ENCODE results near the gene NOXRED1. TPM values are rescaled to one million over a fixed set of nuclear protein-coding genes. Genes with fewer than 3 reads are reported as not detected.
"Not testable (repeated sequence)": the region's sequence is repeated elsewhere in the genome, so short reads cannot be mapped to it uniquely, and the experiment has no call there.

Gene NOXRED1
- total RNA-seq, 2 experiments from 2014 or later: 0.27 to 0.41 TPM

DNA sequence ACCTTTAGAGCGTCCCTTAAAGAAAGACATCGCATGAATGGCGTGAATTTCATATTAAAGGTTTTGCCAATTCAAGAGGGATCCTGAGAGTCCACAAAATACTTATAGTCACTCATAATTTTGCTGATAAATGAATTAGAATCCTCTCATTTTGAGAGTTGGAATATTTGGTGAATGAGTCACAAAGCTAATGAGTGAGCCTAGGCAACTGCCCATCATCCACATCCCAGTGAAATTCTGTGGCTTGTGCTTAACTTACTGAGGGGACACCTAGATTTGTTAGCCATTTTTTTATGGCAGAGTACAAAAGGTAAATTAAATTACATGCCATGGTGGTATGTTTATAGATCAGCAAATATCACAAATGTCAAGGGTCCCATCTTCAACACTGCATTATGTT is 12.7 kb upstream of the NOXRED1 start:
- DNase-seq: no peak
- Mint-ChIP-seq H3K4me3 (no peak overlapping the region), H3K27me3 (no peaks in the 10 kb centered on the region), H3K36me3 (ENCODE audit: low read depth) (peaks cover 19% of the 10 kb centered on the region), H3K4me1 (ENCODE audit: low read depth) (no peaks in the 10 kb centered on the region), H3K27ac (no peak overlapping the region), H3K9me3 (no peaks in the 10 kb centered on the region)
- CTCF ChIA-PET: no interaction called here
- no peak for ATAC-seq
- POLR2A ChIA-PET: no interaction called here
- intact Hi-C loops (cut with micrococcal nuclease): no loop called here
- TF ChIP-seq, protein P1, sequence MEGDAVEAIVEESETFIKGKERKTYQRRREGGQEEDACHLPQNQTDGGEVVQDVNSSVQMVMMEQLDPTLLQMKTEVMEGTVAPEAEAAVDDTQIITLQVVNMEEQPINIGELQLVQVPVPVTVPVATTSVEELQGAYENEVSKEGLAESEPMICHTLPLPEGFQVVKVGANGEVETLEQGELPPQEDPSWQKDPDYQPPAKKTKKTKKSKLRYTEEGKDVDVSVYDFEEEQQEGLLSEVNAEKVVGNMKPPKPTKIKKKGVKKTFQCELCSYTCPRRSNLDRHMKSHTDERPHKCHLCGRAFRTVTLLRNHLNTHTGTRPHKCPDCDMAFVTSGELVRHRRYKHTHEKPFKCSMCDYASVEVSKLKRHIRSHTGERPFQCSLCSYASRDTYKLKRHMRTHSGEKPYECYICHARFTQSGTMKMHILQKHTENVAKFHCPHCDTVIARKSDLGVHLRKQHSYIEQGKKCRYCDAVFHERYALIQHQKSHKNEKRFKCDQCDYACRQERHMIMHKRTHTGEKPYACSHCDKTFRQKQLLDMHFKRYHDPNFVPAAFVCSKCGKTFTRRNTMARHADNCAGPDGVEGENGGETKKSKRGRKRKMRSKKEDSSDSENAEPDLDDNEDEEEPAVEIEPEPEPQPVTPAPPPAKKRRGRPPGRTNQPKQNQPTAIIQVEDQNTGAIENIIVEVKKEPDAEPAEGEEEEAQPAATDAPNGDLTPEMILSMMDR (IDR thresholded peaks at IDR 0.05): no peak

GRCh38 chr14:77426396-77426795 is 3.1 kb upstream of the NOXRED1 start:
- Mint-ChIP-seq H3K4me3 (no peak overlapping the region), H3K36me3 (ENCODE audit: low read depth) (peaks cover 63% of the 10 kb centered on the region), H3K4me1 (ENCODE audit: low read depth) (no peaks in the 10 kb centered on the region), H3K9me3 (no peaks in the 10 kb centered on the region), H3K27me3 (no peaks in the 10 kb centered on the region), H3K27ac (no peak overlapping the region)
- ATAC-seq (no peak), DNase-seq (no peak)
- intact Hi-C loops (cut with micrococcal nuclease): no loop called here
- ChIA-PET POLR2A (no interaction called here), CTCF (interaction anchor here (0.6 to 1.9 kb wide), 2 partner anchors 32 to 110 kb away, joined by 3 to 6 read pairs; no protein-coding TSS in a partner anchor)
- TF ChIP-seq, protein P1 (IDR thresholded peaks at IDR 0.05): no peak

- H3K4me3 Mint-ChIP-seq: no peak overlapping the region
- ChIA-PET POLR2A (no interaction called here), CTCF (no interaction called here)
- DNase-seq: no peak
- no peak for ATAC-seq
- peaks cover 65% of the 10 kb centered on the region for H3K36me3 Mint-ChIP-seq (ENCODE audit: low read depth)
- intact Hi-C loops (cut with micrococcal nuclease): no loop called here
- H3K27ac Mint-ChIP-seq: no peak overlapping the region
- no peaks in the 10 kb centered on the region for H3K4me1 Mint-ChIP-seq (ENCODE audit: low read depth)
- TF ChIP-seq, protein P1 (IDR thresholded peaks at IDR 0.05): no peak
- H3K27me3 Mint-ChIP-seq: no peaks in the 10 kb centered on the region
- peaks cover 4% of the 10 kb centered on the region for H3K9me3 Mint-ChIP-seq
Observed at GRCh38 chr14:77424862-77425261, 1.5 kb upstream of the NOXRED1 start.

DNA sequence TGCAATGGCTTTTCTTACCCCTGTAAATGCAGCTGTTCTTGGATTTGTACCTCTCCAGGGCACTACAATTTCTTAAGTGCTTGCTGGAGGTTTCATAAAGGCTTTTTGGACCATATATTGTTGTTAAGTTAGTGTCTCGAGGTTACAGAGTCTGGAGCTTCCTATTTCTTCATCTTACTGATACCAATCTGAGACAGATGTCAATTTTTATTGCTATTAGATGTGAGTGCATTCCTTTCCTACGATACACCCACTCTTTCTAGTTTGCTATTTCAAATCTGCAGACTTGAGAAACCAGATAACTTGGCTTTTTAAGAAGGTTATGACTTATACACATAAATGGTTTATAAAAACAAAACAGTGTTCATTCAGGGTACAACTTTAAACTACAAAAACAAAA is 2.1 kb downstream of the NOXRED1 start:
- intact Hi-C loops (cut with micrococcal nuclease): no loop called here
- Mint-ChIP-seq H3K4me3 (no peak overlapping the region), H3K27ac (no peak overlapping the region), H3K27me3 (no peaks in the 10 kb centered on the region), H3K4me1 (ENCODE audit: low read depth) (no peaks in the 10 kb centered on the region), H3K9me3 (peaks cover 13% of the 10 kb centered on the region), H3K36me3 (ENCODE audit: low read depth) (peaks cover 38% of the 10 kb centered on the region)
- TF ChIP-seq, protein P1 (IDR thresholded peaks at IDR 0.05): no peak
- DNase-seq (no peak), ATAC-seq (no peak)
- CTCF ChIA-PET: no interaction called here
- POLR2A ChIA-PET: interaction anchor here (0.6 kb wide), 1 partner anchor 63 kb away, joined by 3 read pairs; no protein-coding TSS in a partner anchor

DNA sequence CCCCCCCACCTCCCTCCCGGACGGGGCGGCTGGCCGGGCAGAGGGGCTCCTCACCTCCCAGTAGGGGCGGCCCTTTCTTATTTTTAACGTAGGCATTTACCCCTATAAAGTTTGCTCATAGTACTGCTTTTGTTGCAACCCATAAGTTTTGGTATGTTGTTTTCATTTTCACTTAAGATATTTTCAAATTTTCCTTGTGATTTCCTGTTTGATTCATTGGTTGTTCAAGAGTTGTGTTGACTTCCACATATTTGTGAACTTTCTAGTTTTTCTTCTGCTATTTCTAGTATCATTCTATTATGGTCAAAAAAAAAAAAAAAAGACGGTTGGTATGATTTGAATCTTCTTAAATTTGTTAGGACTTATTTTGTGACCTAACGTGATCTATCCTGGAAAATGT is 6.5 kb downstream of the NOXRED1 start:
- Mint-ChIP-seq H3K4me1 (ENCODE audit: low read depth) (no peaks in the 10 kb centered on the region), H3K4me3 (no peak overlapping the region), H3K27me3 (no peaks in the 10 kb centered on the region), H3K27ac (no peak overlapping the region), H3K36me3 (ENCODE audit: low read depth) (peaks cover 13% of the 10 kb centered on the region), H3K9me3 (peaks cover 13% of the 10 kb centered on the region)
- DNase-seq: no peak
- CTCF ChIA-PET: no interaction called here
- no peak for ATAC-seq
- POLR2A ChIA-PET: no interaction called here
- intact Hi-C loops (cut with micrococcal nuclease): no loop called here
- TF ChIP-seq, protein P1 (IDR thresholded peaks at IDR 0.05): no peak

GRCh38 chr14:77416098-77416497 is 7.2 kb downstream of the NOXRED1 start:
- POLR2A ChIA-PET; ATAC-seq; H3K4me1 Mint-ChIP-seq (ENCODE audit: low read depth); H3K36me3 Mint-ChIP-seq (ENCODE audit: low read depth); H3K4me3 Mint-ChIP-seq; intact Hi-C loops (cut with micrococcal nuclease); H3K27me3 Mint-ChIP-seq; DNase-seq; CTCF ChIA-PET; H3K27ac Mint-ChIP-seq: not testable (repeated sequence)
- H3K9me3 Mint-ChIP-seq: peaks cover 13% of the 10 kb centered on the region

DNA sequence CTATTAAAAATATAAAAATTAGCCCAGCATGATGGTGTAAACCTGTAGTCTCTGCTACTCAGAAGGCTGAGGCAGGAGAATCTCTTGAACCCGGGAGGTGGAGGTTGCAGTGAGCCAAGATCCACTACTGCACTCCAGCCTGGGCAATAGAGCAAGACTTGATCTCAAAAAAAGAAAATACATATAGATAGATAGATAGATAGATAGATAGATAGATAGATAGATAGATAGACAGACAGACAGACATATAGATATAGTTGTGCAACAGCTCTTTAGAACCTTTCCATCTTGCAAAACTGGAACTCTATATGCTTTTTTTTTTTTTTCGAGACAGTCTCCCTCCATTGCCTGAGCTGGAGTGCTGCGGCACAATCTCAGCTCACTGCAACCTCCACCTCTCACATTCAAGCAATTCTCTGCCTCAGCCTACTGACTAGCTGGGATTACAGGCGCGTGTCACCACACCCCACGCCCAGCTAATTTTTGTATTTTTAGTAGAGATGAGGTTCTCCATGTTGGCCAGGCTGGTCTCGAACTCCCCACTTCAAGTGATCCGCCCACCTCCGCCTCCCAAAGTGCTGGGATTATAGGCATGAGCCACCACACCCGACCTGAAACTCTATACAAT is 7.8 kb downstream of the NOXRED1 start:
- H3K9me3 Mint-ChIP-seq: peaks cover 13% of the 10 kb centered on the region
- H3K36me3 Mint-ChIP-seq (ENCODE audit: low read depth); H3K27me3 Mint-ChIP-seq; POLR2A ChIA-PET; H3K4me3 Mint-ChIP-seq; H3K4me1 Mint-ChIP-seq (ENCODE audit: low read depth); CTCF ChIA-PET; H3K27ac Mint-ChIP-seq; intact Hi-C loops (cut with micrococcal nuclease); ATAC-seq; DNase-seq: not testable (repeated sequence)
